Stomach (tissue), 9 donors: ENCODE measurements around the gene ETFA. TPM values are rescaled to one million over a fixed set of nuclear protein-coding genes. Genes with fewer than 3 reads are reported as not detected.

Experiments
- DNase-seq, 2 donors: peaks; one replicate each; pipeline versions ENCODE4 v3.0.0 to v3.0.0-alpha.2; 2013 to 2019
- H3K27ac ChIP-seq, 5 donors: fragments of 200-600 bp in 4 of 5; sonication (generic) in 4 of 5; one replicate each; pipeline ENCODE4 v1.5.1; 2013 to 2019; ENCODE audit warnings: mild to moderate bottlenecking in 1 of 5, moderate library complexity in 1 of 5
- H3K27me3 ChIP-seq, 3 donors: fragments of 200-600 bp; sonication (generic); one replicate each; pipeline ENCODE4 v1.5.1; 2017 to 2019; ENCODE audit warnings: mixed run types in 1 of 3
- H3K36me3 ChIP-seq, 4 donors: fragments of 200-600 bp; sonication (generic); 1 replicate in 3 of 4; 2 replicates in 1 of 4; pipeline ENCODE4 v1.5.1; 2016 to 2019
- H3K4me1 ChIP-seq, 4 donors: fragments of 200-600 bp; sonication (generic); one replicate each; pipeline ENCODE4 v1.5.1; 2016 to 2019
- H3K4me3 ChIP-seq, 4 donors: fragments of 200-600 bp; sonication (generic) in 3 of 4; one replicate each; pipeline ENCODE4 v1.5.1; 2016 to 2019; ENCODE audit warnings: mild to moderate bottlenecking in 1 of 4
- H3K9me3 ChIP-seq, 4 donors: fragments of 200-600 bp; sonication (generic); one replicate each; pipeline ENCODE4 v1.5.1; 2016 to 2019
- EP300 ChIP-seq: sonication (generic); formaldehyde crosslinking; IDR thresholded peaks from one replicate; pipeline ENCODE4 v1.6.1; 2017; ENCODE audit warnings: antibody characterized with exemption
- POLR2A ChIP-seq, 4 donors: fragments of 450-650 bp; IDR thresholded peaks; one replicate each; pipeline ENCODE4 v1.6.1; 2016; ENCODE audit warnings: antibody characterized with exemption in 4 of 4, control low read depth in 2 of 4, mild to moderate bottlenecking in 1 of 4, moderate library complexity in 1 of 4
- POLR2AphosphoS5 ChIP-seq, 3 donors: sonication (generic); formaldehyde crosslinking; IDR thresholded peaks; one replicate each; pipeline ENCODE4 v1.6.1; 2016; ENCODE audit warnings: antibody characterized with exemption in 3 of 3
- WGBS, 5 donors: extraction: QIAGEN DNeasy Blood & Tissue Kit in 3 of 5; methylation state at CpG; one replicate each; pipeline versions ENCODE4 v1.1.5 to v1.1.7; 2013 to 2018; 5-methylcytosine and 5-hydroxymethylcytosine counted together
- intact Hi-C: fragments of 100-400 bp; cut with DNase I; formaldehyde crosslinking; loops from one replicate; pipeline ENCODE4 v1.15.1; 2023; ENCODE audit warnings: low total_unique reads
- polyA plus RNA-seq, 3 donors: library from polyadenylated mRNA; stranded (reverse); fragments of 200-250 nt; gene quantifications; one replicate each; pipeline ENCODE4 v1.2.3, GENCODE V29; 2013
- total RNA-seq, 5 donors: library from RNA; depleted of rRNA; stranded (reverse); fragments of >200 nt; gene quantifications; one replicate each; pipeline versions ENCODE4 v1.1.0 to v1.2.3, GENCODE V29; 2014 to 2016
- TF ChIP-seq, protein P1 (sequence below), 7 experiments: fragments of 450-650 bp in 4 of 7; fragments of 200-600 bp in 3 of 7; sonication (generic) in 3 of 7; IDR thresholded peaks; one replicate each; pipeline ENCODE4 v1.5.1; 2016 to 2019; ENCODE audit warnings: antibody characterized with exemption in 7 of 7, control low read depth in 2 of 7, mild to moderate bottlenecking in 1 of 7
- donor health status: healthy with polysubstance abuse.
- donor health status: Bipolar disorder and iron deficiency.
- donor health status: healthy.

The ETFA gene
- total and polyA plus RNA-seq, 8 donors: 68.2 to 304 (median 109) TPM

DNA sequence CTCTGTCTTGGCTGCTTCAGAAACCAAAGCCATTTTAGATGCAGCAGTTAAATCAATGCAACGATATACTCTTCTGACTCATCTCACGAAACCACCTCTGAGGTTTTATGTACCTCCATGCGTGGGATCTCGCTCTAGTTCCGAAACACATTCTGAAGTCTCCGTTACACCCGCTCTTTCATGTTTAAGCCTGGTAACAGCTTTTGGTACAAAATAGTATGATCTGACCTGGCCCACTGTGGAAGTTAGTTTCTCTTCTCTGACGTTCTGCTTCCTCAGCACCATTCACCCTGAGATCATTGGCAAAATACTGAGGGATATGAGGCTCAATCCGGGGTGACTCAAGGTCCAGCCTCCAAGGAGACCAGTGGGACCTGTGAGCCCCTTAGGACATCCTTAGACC is 129.6 kb downstream of the ETFA start:
- H3K4me3 ChIP-seq: no peak overlapping the region
- H3K4me1 ChIP-seq: peaks cover 0 to 3% (median 0%) of the 10 kb centered on the region in 4 donors
- no peak for DNase-seq
- TF ChIP-seq POLR2AphosphoS5 (IDR thresholded peaks at IDR 0.05) (no peak), POLR2A (IDR thresholded peaks at IDR 0.05) (no peak), EP300 (no peak)
- TF ChIP-seq, protein P1, sequence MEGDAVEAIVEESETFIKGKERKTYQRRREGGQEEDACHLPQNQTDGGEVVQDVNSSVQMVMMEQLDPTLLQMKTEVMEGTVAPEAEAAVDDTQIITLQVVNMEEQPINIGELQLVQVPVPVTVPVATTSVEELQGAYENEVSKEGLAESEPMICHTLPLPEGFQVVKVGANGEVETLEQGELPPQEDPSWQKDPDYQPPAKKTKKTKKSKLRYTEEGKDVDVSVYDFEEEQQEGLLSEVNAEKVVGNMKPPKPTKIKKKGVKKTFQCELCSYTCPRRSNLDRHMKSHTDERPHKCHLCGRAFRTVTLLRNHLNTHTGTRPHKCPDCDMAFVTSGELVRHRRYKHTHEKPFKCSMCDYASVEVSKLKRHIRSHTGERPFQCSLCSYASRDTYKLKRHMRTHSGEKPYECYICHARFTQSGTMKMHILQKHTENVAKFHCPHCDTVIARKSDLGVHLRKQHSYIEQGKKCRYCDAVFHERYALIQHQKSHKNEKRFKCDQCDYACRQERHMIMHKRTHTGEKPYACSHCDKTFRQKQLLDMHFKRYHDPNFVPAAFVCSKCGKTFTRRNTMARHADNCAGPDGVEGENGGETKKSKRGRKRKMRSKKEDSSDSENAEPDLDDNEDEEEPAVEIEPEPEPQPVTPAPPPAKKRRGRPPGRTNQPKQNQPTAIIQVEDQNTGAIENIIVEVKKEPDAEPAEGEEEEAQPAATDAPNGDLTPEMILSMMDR (IDR thresholded peaks at IDR 0.05): no peak
- no peaks in the 10 kb centered on the region for H3K9me3 ChIP-seq
- 82 to 84% (median 83%) methylated on average over 9 of the region's 9 CpGs for WGBS, 5 donors
- H3K27me3 ChIP-seq: peaks cover 0 to 56% (median 18%) of the 10 kb centered on the region in 3 donors
- no peaks in the 10 kb centered on the region for H3K36me3 ChIP-seq
- no peak overlapping the region for H3K27ac ChIP-seq
- intact Hi-C loops: no loop called here

DNA sequence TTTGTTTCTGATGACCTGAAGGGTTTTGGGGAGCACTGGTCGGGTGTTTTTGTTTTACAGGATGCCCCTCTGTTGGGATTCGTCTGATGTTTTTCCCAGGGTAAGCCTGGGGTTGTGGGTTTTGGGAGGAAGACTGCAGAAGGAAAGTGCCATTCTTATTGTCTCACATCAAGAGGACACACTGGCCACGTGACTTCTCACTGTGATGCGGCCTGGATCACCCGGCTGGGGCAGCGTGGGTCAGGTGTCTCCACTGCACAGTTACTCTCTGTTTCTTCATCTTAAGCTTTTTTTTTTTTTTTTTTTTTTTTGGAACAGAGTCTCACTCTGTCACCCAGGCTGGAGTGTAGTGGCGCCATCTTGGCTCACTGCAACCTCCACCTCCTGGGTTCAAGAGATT is 130.9 kb downstream of the ETFA start:
- intact Hi-C loops: no loop called here
- H3K4me1 ChIP-seq: peaks cover 0 to 3% (median 0%) of the 10 kb centered on the region in 4 donors
- no peak for DNase-seq
- H3K9me3 ChIP-seq: no peaks in the 10 kb centered on the region
- no peak overlapping the region for H3K4me3 ChIP-seq
- H3K27me3 ChIP-seq: peaks cover 0 to 61% (median 18%) of the 10 kb centered on the region in 3 donors
- H3K27ac ChIP-seq: no peak overlapping the region
- TF ChIP-seq EP300 (no peak), POLR2AphosphoS5 (IDR thresholded peaks at IDR 0.05) (no peak), POLR2A (IDR thresholded peaks at IDR 0.05) (no peak)
- TF ChIP-seq, protein P1 (IDR thresholded peaks at IDR 0.05): no peak
- no peaks in the 10 kb centered on the region for H3K36me3 ChIP-seq
- WGBS, 5 donors: 92 to 97% (median 94%) methylated on average over 7 of the region's 7 CpGs

DNA sequence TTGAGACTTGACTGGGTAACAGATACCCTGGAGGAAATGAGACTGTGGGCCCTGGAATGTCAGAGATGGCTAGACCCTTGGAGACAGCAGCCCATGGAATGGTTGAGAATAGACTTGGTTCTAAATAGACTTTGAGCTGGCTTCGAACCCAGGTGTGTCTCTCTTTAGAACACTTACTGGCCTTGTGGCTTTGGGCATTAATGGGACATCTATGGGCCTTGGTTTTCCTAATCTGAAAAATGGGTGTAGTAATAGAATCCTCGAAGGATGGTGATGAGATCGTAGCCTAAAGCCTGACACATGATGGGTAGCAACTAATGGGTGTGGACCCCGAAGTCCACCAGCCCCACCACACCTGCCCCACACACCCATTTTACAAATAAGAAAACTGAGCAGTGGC is 132.2 kb downstream of the ETFA start:
- intact Hi-C loops: no loop called here
- DNase-seq: no peak
- WGBS, 5 donors: 83 to 93% (median 90%) methylated on average over 4 of the region's 4 CpGs
- Histone ChIP-seq H3K36me3 (no peaks in the 10 kb centered on the region), H3K4me3 (no peak overlapping the region), H3K27ac (no peak overlapping the region), H3K4me1 (peaks cover 0 to 3% (median 0%) of the 10 kb centered on the region in 4 donors), H3K27me3 (peaks cover 0 to 53% (median 18%) of the 10 kb centered on the region in 3 donors), H3K9me3 (no peaks in the 10 kb centered on the region)
- TF ChIP-seq, protein P1 (IDR thresholded peaks at IDR 0.05): no peak
- TF ChIP-seq POLR2A (IDR thresholded peaks at IDR 0.05): no peak
- no peak for TF ChIP-seq EP300
- no peak for TF ChIP-seq POLR2AphosphoS5 (IDR thresholded peaks at IDR 0.05)

DNA sequence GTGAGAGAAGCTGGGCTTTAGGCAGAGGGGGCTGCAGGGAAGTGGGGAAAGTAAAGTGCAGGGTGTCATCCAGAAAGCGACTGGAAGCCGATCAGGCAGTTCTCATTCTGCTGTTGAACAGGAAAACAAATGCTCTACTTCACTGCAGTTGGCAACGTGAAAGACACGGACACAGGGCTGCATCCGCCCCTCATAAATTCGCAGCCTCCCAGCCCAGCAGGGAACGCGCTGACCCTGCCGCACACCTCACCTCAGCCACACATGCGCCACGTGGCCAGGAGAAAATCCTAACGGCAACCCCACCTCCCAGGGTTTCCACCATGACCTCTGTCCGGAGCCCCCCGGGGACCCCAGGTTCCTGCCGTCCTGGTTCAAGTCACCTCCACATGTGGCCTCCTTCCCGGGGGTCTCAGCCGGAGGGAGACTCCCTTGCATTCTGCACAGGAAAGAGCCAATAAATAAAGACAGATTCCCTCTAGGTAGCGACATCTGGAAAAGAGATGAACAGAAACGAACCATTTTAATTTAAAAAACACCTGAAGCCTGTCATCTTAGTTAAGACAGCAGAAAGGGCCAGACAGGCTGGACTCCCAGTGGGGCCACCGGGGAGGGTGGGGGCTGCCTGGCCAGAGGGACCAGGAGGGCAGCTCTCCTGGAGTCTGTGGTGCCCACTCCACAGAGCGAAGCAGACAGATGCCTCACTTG is 132.8 kb downstream of the ETFA start:
- no peak overlapping the region for H3K4me3 ChIP-seq
- peaks cover 0 to 53% (median 18%) of the 10 kb centered on the region in 3 donors for H3K27me3 ChIP-seq
- no peak overlapping the region for H3K27ac ChIP-seq
- TF ChIP-seq EP300 (no peak), POLR2AphosphoS5 (IDR thresholded peaks at IDR 0.05) (no peak), POLR2A (IDR thresholded peaks at IDR 0.05) (no peak)
- TF ChIP-seq, protein P1 (IDR thresholded peaks at IDR 0.05): no peak
- intact Hi-C loops: no loop called here
- peaks cover 0 to 3% (median 0%) of the 10 kb centered on the region in 4 donors for H3K4me1 ChIP-seq
- no peaks in the 10 kb centered on the region for H3K36me3 ChIP-seq
- H3K9me3 ChIP-seq: no peaks in the 10 kb centered on the region
- WGBS, 5 donors: 44 to 70% (median 55%) methylated on average over 14 to 21 of the region's 21 CpGs
- DNase-seq: no peak
